IMR-90 (cell line): Measurements from ENCODE around the gene RRM1.

Experiments
- BHLHE40 ChIP-seq: fragments of 150-350 bp; IDR thresholded peaks from 2 replicates; pipeline ENCODE4 v1.6.1; 2016; ENCODE audit warnings: mild to moderate bottlenecking, low read depth, low read length
- CEBPB ChIP-seq: IDR thresholded peaks from 2 replicates; pipeline ENCODE4 v1.6.1; 2012; ENCODE audit warnings: low read depth, low read length, improper control_type of control experiment
- CHD1 ChIP-seq: IDR thresholded peaks from 2 replicates; pipeline ENCODE4 v1.6.1; 2012; ENCODE audit warnings: low read depth, low read length, improper control_type of control experiment
- POLR2A ChIP-seq: IDR thresholded peaks from 2 replicates; pipeline ENCODE4 v1.6.1; 2012; ENCODE audit warnings: mild to moderate bottlenecking, low read depth, low read length
- SMC3 ChIP-seq: fragments of 150-350 bp; IDR thresholded peaks from 2 replicates; pipeline ENCODE4 v1.6.1; 2016; ENCODE audit warnings: low read depth, mild to moderate bottlenecking, antibody characterized with exemption, low read length, moderate library complexity
- TF ChIP-seq, protein P1 (sequence below): conservative IDR thresholded peaks from 2 replicates; pipeline ENCODE4 v1.5.1; 2012; ENCODE audit warnings: mild to moderate bottlenecking, low read depth, low read length, improper control_type of control experiment

DNA sequence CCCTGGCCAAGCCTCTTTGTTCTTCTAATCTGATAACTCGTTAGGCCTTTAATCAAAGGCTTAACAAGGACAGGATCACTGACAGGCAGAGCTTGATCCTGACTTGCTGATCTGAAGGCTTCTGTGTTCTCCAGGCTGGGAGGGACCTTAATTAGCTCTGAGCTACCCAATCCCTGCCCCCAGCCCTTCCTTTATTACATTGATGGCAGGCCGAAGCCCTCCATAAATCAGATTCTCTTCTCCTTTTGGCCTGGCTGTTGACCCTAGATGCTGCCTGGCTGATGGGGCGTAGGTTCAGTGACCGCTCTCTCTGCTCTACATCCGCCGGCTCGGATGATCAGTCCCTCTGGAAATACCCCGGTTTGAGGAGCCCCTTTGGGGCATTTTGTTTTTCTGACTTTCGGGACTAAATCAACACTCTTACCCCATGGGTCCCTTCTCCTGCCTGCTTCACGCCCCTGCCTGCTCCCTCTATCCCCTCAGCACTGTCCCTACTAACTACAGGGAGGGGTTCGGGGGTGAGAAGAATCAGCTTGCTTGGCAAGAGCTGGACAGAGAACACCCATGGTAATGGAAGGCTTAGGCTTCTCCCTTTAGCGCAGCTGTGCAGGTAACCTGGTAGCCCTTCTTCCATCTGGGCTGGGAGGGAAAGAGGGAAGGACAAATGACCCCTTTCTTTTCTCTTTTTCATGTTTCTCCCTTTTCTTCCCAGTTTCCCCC is 10.0 kb upstream of the RRM1 start:
- TF ChIP-seq, protein P1, sequence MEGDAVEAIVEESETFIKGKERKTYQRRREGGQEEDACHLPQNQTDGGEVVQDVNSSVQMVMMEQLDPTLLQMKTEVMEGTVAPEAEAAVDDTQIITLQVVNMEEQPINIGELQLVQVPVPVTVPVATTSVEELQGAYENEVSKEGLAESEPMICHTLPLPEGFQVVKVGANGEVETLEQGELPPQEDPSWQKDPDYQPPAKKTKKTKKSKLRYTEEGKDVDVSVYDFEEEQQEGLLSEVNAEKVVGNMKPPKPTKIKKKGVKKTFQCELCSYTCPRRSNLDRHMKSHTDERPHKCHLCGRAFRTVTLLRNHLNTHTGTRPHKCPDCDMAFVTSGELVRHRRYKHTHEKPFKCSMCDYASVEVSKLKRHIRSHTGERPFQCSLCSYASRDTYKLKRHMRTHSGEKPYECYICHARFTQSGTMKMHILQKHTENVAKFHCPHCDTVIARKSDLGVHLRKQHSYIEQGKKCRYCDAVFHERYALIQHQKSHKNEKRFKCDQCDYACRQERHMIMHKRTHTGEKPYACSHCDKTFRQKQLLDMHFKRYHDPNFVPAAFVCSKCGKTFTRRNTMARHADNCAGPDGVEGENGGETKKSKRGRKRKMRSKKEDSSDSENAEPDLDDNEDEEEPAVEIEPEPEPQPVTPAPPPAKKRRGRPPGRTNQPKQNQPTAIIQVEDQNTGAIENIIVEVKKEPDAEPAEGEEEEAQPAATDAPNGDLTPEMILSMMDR, result no peak
- no peak for TF ChIP-seq CEBPB
- TF ChIP-seq POLR2A, result no peak
- TF ChIP-seq CHD1, result no peak
- no peak for TF ChIP-seq BHLHE40
- TF ChIP-seq SMC3, result no peak
